Activated CD4-positive, alpha-beta T cell treated with anti-CD3 and anti-CD28 coated beads, Interleukin-10, Interleukin-2, amounts not matched to agents 100 ng/mL and 50 ng/mL, durations not matched to agents 16 hours and 8 hours (primary cell): ENCODE measurements around the gene MAGI3.
"Not testable (repeated sequence)": the region's sequence is repeated elsewhere in the genome, so short reads cannot be mapped to it uniquely, and the experiment has no call there.

Experiments used
- DNase-seq: peaks from one replicate; pipeline ENCODE4 v3.0.0-alpha.2; 2020

The MAGI3 gene

DNA sequence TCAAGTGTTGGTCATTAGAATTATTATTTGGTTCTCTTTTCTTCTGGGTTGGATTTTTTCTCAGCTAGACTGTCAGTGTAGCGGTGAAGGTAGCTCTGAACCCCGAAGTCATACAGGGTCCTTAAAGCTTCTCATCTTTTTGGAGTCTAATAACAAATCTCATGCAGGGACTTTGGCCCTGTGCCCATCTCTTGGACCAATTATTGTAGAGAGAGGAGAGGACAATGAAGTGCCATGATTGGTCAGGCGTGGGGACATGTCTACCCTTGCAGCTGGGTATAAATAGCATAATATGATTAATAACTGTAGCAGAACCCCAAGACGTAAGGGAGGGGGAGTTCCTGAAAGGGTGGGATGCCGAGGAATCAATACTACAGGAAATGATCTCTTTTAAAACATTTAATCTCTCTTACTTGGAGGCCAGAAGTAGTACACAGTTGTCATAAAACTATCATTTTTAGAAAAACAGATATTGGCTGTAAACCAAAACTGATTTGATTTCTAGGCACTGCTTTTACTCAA, 8.8 kb downstream of the MAGI3 start:
- DNase-seq, result no peak

DNA sequence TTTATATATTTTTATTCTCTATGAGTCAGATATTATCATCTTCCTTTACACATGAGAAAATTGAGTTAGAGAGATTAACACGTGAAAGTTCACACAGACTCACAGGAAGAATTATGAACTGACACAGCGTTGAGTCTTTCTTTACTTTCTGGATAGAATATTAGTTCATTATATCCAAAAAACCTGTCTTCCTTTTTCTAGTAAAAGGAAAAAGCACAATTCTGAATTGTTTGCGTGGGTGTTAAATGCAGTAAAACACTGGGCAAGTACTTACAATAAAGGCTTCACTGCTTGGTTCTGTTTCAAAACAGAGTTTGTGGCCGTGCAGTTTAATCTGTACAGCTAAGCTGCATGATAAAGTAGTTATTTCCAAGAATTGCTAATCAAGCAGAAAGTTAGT, 10.8 kb downstream of the MAGI3 start:
- DNase-seq, result no peak

DNA sequence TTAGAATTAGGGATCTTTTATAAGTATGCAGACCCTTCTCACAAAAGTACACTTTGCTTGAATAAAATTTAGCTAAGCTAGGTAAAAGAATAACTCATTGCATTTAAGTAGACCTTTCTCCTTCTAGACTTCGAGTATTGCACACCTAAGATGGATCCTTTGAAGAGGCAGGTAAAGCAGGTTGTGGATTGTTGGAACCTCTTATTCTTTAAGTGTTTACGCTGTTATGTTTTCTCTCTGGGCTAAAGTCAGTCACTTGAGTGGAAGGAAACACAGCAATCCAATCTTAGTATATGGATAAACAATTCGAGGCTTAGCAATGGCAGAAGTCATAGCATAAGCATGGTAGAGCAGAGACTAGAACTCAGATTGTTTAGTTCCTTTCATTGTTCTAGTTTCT, 11.4 kb downstream of the MAGI3 start:
- no peak for DNase-seq

DNA sequence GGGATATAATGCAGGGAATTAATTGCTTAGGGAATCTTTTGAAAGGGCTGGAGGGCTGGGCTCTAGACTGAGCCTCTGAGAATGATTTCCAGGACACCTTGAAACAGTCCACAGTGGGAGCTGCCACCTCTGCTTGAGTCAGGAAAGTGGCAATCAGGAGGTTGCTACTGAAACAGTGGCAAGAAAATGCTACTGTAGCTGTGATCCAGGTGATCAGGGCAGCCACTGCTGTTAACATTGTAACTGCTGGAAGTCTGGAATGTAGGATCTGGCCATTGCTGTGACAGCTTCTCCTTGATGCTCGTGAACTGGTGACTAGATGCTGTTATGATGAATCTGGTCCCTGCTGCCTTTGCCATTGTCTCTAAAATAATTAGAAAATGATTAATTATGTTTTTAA, 12.8 kb downstream of the MAGI3 start:
- DNase-seq, result no peak

DNA sequence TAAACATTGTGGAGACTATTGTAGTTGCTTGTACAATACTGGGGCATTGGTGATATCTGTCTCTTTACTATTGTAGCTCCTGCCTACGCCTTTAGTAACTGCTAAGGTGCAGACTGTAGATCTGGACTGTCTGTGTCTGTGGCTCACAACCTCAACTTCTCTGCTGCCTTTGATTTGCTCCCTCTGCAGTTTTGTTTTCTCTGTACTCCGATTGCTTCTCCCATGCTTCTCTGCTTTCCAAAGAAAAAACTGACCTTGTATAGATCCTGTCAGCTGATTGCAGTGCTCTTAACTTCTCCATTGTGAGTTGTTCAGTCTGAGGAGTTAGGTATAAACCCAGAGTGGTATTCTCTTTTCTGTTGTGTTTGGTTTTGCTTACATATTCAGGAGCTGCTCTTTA, 15.3 kb downstream of the MAGI3 start:
- no peak for DNase-seq

DNA sequence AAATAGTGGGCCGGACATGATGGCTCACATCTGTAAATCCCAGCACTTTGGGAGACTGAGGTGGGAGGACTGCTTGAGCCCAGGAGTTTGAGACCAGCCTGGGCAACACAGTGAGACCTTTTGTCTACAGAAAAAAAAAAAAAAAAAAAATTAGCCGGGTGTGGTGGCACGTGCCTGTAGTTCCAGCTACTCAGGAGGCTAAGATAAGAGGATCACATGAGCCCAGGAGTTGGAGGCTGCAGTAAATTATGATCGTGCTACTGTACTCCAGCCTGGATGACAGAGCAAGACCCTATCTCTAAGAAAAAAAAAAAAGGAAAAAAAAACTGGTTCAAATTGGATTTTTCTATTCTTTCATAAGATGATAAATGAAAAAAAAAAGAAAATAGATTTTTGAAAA, 15.8 kb downstream of the MAGI3 start:
- not testable (repeated sequence) for DNase-seq

DNA sequence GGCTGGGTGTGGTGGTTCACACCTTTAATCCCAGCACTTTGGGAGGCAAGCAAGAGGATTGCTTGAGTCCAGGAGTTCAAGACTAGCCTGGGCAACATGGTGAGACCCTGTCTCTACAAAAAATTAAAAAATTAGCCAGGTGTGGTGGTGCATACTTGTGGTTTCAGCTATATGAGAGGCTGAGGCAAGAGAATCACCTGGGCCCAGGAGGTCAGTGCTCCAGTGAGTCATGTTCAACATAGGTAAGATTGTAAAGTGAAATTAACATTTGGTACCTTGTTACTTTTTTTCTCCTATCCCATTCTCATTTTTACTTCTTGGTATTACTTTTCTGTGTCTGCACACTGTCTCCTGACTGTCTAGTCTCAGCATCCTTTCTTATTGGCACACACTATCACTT, 19.0 kb downstream of the MAGI3 start:
- no peak for DNase-seq

DNA sequence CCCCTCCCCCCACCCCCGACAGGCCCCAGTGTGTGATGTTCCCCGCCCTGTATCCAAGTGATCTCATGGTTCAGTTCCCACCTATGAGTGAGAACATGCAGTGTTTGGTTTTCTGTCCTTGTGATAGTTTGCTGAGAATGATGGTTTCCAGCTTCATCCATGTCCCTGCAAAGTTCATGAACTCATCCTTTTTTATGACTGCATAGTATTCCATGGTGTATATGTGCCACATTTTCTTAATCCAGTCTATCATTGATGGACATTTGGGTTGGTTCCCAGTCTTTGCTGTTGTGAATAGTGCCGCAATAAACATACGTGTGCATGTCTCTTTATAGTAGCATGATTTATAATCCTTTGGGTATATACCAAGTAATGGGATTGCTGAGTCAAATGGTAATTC, 21.7 kb downstream of the MAGI3 start:
- DNase-seq, result not testable (repeated sequence)

DNA sequence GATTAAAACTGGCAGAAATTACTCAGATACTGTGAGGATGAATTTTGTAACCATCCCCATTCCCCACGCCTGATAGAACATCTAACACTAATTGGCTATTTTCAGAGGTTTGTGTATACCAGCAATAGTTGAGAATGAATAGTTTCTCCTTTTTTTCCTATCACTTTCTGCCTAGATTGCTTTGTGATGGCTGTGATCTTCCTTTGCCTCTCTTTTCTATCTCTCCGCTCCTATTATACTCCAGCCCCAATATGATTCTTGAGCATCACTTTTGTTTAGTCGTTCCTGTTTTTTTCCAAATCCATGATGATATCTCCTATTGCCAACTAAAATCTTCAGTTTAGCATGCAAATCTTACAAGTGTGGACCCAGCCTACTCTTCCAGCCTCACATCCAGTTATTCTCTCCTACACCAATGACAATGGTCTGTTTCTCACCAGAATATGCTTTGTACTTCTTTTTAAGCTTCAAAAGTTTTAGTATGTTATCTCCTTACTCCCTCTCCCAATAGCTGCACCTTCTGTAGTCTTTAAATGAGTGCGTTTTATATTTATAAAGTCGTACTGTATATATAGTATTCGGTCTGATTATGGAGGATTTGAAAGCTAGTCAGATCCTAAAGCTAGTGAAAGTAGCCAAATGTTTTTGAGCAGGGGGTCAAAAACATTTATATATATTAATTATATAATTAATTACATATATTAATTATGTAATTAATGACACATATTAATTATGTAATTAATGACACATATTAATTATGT, 25.2 kb downstream of the MAGI3 start:
- DNase-seq, result no peak

DNA sequence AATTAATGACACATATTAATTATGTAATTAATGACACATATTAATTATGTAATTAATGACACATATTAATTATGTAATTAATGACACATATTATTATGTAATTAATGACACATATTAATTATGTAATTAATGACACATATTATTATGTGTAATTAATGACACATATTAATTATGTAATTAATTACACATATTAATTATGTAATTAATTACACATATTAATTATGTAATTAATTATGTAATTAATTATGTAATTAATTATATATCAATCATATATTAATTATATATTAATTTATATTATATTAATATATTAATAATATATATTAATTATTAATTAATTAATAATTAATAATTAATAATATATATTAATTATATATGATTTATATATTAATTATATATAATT, 25.8 kb downstream of the MAGI3 start:
- DNase-seq, result not testable (repeated sequence)

DNA sequence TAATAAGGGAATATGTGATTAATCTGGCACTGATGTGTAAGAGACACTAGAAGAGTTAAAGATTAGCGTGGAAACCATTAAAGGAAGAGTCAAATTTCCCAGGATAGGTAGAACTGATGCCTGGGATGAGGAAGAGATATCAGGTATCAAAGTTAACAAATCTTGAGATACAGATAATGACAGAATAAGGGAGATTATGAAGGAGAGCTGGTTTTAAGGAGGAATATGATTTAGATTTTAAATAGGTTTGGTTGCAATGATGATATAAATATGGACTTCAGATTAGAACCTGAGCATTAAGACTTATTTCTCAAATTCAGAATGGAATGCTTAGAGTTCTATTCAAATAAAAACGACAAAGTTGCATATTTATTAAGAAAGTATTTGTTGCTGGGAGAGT, 26.2 kb downstream of the MAGI3 start:
- DNase-seq, result no peak

DNA sequence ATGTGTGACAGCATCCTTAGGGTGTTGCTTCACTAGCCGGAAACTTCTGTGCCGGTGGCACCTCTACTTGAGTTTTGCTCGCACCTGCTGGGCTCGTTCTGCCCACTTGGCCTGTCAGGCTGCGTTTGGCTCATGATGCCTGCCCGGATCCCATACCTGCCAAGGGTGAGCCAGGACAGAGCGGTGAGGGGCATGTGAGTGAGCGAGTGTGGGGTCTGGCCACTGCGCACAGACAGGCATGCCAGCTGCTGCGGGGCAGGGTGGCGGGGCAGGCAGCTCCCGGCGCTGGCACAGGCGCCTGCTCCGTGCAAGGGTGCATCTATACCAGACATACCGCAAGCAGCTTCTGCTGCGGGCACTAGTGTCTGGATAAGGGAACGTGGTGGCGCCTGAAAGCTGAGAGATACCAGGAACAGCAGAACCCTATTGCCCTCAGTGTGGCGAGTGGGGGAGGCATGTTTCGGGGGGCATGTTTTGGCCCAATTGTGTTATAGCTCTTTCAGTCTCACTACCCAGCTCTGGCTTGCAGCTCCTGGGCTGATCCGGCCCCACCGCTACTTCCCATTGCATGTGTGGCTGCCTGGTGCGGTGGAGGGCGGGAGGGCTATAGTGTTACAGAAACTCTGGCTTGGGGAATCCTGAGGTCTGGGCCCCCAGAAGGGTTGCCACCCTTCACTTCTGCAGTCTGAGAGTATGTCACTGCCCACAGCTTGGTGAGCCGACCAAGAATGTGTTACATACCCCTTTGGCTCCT, 32.2 kb downstream of the MAGI3 start:
- no peak for DNase-seq

DNA sequence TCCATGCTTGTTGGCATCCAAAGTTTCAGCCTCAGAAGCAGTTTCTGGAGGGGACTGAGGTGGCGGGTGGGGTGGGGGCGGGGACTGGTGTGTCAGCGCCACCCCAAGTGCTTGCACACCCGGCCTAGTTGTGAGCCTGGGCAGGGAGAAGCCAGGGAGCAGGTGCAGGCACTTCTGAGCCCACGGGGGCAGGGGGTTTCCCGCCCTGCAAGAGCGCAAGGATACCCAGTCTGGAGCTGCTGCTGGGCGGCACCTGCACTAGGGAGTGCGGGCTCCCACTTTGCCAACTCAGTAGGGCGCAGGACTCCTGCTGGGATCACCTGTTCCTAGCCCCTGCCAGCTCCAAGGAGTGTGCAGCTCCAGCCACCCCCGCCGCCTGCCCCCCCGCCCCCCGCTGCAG, 33.5 kb downstream of the MAGI3 start:
- no peak for DNase-seq

DNA sequence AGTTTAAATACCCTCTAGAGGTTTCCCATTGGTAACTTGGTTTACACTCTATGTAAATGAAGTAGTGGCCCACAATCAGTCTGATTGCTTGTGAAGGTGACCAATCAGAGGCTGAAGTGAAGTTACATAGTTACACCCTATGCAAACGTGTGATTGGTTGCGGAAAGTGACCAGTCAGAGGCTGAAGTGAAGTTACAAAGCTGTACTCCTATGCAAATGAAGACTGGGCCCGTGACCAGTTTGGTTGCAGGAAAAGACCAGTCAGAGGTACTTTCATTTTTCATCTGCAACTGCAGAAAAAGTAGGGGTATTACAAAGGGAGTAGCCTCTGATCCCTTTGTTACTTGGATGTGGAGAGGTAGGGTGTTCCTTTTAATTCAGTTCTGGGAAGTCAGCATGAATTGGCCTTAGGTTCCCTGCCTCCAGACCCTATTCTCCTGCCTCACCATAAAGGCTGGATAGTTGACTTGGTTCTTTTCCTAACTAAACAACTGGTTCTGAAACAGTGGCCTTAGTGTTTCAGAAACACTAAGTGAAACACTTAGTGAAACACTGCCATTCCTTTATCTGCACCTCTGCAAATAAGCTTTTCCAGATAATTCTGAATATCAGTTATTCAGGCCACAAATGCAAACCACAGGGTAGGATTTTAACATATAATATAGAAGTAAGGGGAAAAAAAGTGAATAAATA, 39.3 kb downstream of the MAGI3 start:
- DNase-seq, result no peak

DNA sequence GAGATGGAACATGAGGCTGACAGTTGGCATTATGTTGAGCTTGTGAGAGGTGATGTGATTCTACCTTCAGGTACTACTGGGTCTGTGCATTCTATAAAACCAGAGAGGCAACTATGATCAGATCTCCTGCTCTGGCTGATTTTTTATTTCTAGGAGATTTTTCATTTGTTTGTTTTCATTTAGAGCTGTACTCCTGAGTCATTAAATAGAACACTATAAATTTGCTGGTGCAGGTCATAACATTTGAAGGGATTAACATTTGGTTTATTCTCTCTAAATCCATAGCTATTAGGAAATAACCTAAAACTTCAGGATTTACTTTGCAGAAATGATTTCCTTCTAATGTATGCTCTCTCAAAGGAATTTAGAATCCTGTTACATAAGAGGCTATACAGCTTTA, 42.9 kb downstream of the MAGI3 start:
- DNase-seq, result no peak

DNA sequence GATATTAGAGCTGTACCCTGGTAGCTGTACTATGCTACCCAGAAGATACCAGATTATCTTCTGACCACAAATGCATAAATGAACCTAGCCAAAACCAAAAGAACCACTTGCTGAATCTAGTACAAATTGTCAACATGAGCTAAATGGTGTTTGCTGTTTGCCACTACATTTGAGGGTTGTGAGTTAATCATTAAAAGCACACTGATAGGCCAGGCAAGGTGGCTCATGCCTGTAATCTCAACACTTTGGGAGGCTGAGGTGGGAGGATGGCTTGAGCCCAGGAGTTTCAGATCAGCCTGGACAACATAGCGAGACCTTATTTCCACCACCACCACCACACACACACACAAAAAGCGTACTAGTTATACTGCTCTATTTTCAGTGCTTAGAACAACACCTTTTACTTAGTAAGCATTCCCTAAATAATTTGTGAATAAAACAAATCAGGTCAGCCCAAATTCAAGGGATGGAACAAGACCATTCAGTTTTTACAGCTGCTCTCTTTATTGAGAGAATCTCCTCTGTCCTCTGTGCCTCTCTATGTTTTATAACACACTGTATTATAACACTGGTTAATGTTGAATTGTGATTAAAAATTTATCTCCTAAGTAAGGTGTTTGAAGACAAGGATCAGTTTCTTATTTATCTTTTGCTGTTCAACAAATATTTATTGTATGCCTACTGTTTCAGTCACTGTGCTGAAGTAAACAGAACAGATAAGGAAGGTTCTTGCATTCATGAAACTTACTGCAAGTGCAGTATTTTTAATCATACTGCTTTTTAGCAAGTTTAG, 44.0 kb downstream of the MAGI3 start:
- DNase-seq, result no peak

DNA sequence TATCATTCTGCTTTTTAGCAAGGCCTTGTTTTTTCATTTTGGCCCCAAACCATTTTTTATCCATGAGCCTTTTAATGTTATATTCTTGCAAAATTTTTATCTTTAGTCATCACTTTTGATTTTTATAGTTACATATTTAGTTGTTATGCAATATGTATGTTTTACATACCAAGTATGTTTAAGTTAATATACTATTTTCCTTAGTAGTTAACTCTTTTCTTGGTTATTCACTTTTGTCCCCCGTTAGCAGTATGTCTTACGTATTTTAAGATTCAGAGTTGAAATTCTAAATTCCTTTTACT, 44.5 kb downstream of the MAGI3 start:
- DNase-seq, result no peak

DNA sequence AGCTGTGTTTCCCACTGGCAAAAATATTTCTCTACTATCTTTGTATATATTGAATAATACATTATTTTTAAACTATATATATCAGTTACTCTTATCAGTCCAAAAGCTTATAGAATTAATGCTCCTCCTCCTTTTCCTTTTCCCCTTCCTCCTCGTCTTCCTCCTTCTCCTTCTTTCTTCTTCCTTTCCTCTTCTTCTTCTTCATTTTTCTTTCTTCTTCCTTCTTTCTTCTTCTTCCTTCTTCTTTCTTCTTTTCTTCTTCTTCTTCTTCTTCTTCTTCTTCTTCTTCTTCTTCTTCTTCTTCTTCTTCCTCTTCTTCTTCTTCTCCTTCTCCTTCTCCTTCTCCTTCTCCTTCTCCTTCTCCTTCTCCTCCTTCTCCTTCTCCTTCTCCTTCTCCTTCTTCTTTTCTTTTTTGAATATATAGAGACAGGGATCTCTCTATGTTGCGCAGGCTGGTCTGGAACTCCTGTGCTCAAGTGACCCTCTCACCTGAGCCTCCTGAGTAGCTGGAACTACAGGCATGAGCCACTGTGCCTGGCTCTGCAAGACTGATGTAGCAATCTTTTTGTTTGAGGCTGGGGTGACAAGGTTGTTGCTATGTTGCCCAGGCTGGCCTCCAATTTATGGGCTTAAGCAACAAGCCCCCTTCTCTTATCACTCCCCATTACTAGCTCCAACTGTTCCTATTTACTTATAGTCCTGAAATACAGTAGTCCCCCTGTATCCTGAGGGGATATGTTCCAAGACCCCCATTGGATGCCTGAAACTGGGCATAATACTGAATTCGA, 47.4 kb downstream of the MAGI3 start:
- no peak for DNase-seq

DNA sequence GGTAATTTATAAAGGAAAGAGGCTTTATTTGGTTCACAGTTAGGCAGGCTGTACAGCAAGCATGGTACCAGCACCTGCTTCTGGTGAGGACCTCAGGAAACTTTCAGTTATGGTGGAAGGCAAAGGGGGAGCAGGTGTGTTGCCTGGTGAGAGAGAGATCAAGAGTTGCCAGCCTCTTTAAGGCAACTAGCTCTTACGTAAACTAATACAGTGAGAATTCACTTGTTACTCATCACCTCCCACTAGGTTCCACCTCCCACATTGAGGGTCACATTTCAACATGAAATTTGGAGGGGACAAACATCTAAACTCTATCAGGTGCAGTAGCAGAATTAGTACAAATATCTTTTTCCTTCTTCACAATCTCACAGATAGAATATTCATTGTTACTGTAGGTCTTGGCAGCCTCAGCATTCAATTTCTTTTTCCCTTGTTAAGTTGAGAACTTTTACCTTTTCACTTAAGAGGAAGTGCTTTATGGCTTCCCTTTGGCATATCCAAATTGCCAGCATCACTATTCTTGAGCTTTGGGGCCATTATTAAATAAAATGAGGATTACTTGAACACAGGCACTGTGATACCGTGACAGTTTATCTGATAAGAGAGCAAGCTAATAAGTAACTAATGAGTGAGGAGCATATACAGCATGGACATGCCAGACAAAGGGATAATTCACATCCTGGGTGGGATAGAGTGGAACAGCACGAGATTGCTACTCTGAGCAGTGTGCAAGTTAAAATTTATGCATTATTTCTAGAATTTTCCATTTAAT, 48.4 kb downstream of the MAGI3 start:
- no peak for DNase-seq

DNA sequence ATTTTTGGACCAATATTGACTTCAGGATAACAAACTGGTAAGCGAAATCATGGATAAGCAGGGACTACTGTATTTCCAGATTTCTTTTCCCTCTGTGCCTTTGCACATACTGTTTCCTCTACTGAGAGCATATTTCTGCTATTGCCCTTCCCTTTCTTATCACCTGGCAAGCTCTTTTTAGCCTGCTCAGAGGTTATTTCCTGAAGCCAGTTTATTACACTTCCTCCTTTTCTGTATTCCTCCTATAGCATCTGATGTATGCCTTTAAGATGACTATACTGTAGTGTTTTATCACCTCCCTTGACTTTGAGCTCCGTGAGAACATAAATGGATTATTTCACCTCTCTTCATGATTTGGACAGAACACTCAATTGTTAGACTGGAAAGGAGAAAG, 49.0 kb downstream of the MAGI3 start:
- DNase-seq, result no peak

DNA sequence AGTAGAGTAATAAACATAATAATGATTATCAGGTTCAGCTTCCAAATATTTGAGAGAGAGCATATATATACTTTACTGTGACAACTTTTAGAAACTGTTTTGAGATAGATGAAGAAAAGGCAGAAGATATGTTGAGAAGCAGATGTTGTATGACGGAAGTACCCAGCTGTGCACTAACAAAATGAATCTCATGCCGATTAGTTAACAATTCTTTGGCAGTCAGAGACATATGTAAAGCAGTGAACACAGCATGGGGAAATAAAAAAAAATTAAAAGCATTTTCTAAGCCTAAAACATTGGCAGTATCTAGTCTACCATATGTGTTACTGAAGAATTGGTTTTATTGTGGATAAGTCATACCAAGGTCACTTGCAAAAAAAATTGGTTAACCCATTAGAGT, 51.8 kb downstream of the MAGI3 start:
- DNase-seq, result no peak

DNA sequence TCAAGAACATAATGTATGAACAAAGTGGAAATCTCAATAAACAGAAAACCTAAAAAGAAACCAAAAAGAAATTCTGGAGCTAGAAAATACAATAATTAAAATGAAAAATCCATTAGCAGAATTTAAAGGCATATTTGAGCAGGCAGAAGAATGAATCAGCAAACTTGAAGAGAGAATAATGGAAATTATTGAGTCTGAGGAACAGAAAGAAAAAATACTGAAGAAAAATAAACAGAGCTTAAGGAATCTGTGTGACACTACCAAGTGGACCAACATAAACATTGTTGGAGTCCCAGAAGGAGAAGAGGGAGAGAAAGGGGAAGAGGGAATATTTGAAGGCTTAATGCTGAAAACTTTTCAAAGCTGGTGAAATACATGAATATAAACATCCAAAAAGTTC, 54.5 kb downstream of the MAGI3 start:
- DNase-seq, result no peak
